HTR-8/SVneo (cell line): ENCODE results near the gene NAA80.
A peak's percentile ranks its signal among the peaks of the same experiment; 100 is the strongest.

Source experiments
- DNase-seq: peaks from one replicate; pipeline ENCODE4 v3.0.0; 2011; ENCODE audit warnings: low spot score, mixed read lengths; ENCODE audit not compliant: insufficient read length
- FAIRE-seq: peaks from 2 replicates; lab custom pipeline; 2011; peaks lifted over from hg19 to GRCh38; lab: Jason Lieb, UNC

NAA80 gene

DNA sequence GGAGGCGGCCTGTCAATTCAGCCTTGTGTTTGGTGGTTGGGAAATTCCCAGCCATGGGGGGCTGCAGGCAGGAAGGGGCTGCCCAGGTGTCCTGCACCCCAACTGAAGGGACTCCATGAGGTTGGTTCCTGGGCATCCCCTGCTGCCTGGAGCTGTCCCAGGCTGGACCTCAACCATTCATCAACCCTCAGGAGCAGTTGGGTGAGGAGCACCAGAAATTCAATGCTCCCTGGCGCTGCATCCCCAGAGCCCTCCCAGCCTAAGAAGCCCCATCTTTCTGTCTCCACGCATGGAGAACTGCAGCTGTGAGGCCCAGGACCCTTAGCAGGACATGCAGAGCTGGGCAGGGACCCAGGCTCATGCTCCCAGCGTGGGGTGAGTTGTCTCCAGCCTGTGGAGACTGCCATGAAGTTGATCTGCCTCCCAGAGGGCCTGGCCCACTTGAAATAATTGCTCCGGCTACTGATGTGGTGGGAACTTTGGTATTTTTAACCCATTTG lies 38.2 kb downstream of the NAA80 start:
- no peak for DNase-seq

DNA sequence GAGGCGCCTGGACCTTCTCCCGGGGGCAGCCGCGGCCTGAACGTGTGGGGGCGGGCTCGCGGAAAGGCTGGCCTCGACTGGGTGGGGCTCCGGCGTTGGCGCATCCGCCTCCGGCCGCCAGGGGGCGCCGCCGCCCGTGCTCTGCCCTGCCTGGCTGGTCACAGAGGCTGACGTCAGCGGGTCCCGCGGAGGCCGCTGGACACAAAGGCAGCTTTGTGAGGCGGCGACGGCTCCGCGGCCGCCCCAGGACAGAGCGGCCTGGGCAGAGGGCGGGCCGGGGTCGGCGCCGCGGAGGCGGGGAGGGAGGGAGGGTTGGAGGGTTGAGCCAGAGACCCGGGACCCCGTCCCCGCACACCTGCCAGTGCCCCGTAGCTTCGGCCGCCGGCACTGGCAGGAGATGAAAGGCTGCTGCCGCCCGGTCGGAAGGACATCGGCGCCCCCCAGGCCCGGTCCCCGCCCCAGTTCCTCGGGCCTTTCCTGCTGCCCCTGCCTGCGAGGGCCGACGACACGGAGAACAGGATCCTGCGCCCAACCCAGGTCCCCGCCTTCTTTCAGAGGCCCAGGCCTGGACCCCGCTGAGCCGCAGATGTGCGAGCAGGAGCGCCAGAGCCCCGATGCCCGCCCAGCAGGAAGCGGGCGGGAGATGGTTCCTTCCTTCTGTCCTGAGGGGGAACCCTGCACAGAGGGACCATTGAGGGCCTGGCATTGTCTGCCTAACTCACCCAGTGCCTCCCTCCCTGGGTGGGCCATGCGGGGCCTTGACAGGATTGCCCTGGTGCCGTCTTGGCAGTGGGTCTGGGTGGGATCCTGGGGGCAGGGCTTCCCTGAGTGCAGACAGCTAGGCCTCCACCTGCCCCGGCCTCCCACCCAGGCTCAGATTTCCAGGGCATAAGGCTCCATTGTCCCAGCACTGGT lies 38.9 kb downstream of the NAA80 start:
- FAIRE-seq (peak; percentile 95), DNase-seq (peak; percentile 88)

More for the DNA sequence above, 38.2 kb downstream of the NAA80 start:
- FAIRE-seq: no peak

DNA sequence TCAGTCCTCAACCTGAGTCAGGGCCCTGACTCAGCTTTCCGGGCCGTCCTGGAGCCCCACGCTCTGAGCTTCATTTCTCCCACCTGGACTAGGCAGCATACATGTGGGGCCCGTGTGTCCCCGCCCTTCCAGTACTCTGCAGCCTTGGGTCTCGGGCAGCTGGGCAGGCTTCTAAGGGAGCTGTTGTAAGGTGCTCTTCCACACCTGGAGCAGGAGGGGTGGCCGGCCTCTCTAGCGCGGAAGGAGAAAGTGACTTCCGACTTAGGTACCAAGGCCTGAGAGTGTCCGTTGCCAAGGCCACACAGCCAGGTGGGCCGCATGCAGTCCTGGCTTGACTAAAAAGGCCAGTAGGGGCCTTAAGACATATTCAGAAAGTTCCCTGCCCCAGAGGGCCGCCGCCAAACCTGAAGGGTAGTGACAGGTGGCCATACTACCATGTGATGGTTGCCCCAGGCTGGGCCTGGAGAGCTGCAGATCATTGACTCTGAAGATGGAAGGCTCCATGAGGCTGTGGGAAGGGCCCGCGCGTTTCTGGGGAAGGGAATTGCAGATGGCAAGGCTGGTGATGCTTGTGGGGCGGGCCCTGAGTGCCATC lies 39.7 kb downstream of the NAA80 start:
- DNase-seq (no peak), FAIRE-seq (no peak)

DNA sequence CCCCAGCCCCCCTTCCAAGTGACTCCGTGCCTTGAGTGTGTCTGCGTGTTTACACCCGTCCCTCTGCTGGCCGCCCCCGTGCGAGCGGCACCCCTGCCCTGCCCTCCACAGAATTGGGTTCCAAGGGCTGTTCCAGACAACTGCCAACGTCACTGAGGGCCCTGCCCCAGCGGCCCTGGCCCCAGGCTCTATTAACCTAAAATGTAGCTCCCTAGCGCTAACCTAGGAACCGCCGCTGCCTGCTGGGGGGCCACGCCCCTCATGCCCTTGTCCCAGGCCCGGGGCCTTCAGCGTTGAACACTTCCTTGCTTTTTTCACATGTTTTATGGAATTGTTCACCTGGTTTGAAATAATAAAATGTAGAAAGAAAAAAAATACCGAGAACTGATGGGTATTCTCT lies 40.2 kb downstream of the NAA80 start:
- FAIRE-seq (no peak), DNase-seq (no peak)

DNA sequence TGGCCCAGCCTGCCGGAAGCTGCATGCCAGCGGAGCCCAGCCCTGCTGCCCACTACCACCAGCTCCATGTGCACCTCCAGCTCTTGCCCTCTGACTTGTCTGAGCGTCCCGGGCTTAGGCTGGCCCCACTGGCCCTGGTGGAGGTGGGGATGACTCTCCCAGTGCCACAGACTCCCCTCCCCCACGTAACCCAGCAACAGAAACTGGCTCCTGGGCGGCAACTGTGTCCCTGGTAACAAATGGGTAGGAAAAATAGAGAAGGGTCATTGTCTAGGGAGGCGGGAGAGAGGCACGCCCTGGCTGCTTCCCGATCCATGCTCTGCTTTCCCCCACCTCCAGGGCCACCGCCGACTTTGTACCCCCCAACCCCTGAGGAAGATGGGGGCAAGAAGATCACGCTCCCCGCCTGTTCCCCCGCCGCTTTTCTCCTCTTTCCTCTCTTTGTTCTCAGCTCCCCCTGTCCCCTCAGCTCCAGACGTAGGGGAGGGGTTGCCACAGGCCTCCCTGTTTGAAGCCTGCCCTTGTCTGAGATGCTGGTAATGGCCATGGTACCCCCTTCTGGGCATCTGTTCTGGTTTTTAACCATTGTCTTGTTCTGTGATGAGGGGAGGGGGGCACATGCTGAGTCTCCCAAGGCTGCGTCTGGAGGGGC lies 41.0 kb downstream of the NAA80 start:
- DNase-seq (no peak), FAIRE-seq (no peak)

DNA sequence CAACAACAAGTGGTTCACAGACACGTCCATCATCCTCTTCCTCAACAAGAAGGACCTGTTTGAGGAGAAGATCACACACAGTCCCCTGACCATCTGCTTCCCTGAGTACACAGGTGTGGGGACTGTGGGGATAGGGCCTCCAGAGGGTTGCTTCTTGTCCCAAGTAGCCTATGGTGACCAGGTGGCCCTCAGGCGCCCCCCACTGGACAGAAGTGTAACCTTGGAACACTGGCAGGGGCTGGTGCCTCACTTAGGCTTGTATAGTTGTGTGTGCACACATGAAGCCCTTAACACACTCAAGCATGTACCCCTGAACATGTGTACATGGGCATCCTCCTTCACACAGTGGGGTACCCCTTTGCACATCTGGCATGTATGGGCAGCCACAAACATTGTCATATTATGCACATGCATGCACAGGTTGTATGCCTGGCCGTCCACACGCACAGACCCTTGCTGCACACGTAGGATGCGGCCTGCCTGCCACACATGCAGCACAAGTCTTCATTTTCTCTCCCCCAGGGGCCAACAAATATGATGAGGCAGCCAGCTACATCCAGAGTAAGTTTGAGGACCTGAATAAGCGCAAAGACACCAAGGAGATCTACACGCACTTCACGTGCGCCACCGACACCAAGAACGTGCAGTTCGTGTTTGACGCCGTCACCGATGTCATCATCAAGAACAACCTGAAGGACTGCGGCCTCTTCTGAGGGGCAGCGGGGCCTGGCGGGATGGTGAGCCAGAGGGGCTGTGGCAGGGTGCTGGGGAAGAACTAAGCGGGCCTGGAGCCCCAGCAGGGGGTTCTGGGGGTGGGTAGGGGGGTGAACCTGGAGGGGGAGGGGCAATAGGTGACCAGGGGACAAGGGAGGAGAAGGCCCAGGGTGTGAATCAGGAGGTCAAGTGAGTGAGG lies 42.0 kb downstream of the NAA80 start:
- DNase-seq (no peak), FAIRE-seq (peak; percentile 74)

DNA sequence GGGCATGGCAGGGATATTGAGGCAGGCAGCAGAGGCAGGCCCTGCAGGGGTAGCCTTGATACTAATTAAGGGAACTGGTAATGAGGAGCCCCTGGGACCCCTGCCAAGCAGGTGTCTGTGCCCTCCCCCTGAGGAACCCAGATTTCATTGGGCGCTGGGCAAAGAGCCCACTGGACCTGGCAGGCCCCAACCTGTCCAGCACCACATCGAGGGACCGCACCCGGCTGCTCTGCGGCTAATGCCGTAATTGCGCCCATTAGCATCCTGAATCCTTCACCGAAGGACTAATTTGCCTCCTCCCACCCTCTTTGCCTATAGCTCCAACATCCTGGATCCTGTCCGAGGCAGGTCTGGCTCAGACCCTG lies 44.0 kb downstream of the NAA80 start:
- no peak for DNase-seq
- FAIRE-seq: no peak

DNA sequence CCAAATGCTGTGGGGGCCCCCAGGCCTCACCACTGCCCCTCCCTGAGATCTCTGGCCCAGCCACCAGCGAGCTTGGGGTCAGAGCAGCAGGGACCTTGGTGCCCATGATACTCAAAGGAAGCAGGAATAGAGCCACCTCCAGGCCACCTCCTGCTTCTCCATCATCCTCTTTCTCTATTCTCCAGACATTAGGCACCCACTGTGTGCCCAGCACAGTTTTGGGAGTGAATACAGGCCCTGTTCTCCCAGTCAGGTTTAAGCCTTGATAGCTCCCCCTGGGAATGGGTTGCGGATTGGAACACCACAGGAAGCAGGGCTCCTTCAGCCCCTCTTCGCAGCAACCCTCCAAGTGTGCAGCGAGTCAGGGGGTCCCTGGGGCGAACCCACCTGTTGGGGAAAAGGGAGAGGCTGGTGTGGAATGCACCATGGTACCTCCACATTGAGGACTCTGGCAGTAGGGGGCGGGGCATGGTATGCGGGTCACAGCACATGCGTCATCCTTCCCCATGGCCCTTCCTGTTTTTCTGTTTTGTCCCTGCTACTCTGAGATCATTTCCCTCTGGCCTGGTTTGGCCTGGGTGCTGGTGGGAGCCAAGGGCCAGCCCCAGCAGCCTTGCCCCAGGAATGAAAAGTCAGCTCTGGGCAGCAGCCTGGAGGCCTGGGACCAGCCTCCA lies 44.5 kb downstream of the NAA80 start:
- no peak for DNase-seq
- FAIRE-seq: no peak

DNA sequence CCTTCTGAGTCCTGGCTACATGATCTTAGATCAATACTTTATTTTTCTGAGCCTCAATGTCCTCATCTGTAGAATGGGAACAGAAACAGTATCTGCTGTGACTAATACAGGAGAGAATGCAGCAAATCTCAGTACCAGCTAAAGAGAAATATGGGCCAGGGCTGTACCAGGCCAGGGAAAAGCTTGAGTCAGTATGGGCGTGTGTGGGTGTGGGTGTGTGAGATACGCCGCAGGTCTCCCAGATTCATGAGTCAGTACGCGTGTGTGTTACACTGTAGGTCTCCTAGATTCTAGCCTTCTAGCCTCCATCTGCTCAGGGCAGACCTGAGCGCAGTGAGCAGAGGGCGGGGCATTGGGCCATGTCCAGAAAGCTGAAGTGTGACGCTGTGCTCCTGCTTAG lies 48.0 kb downstream of the NAA80 start:
- no peak for DNase-seq
- no peak for FAIRE-seq

DNA sequence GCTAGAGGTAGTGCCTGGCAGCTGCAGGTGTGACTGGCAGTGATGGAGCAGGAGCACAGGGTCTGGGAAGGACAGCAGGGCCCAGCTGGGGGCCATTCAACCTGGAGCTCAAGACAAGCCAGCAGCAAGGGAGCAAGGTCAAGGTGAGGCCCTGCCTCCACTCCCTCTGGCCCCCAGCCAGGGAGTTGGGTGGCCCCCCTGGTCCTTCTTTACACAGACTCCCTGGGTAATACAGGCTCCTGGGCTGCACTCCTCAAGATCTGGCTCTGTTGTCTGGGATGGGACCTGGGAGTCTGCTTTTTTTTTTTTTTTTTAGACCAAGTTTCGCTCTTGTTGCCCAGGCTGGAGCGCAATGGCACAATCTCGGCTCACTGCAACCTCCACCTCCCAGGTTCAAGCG lies 48.7 kb downstream of the NAA80 start:
- FAIRE-seq: no peak
- no peak for DNase-seq

DNA sequence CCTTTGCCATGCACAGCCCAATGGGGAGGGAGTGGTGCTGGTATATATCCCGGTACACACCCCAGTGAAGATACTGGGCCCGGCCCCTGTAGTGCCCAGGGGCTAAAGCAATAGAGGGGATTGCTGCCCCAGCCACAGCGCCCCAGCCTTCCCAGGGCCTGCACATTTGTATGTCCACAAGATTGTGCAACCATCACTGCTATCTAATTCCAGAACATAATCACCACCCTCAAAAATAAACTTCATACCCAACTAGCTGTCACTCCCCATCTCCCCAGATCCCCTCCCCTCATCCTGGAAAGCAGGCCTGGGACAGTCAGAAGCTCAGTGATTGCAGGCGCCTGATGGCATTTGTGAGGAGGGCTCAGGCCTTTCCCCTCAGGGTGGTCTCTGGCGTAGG lies 49.7 kb downstream of the NAA80 start:
- DNase-seq (no peak), FAIRE-seq (no peak)

DNA sequence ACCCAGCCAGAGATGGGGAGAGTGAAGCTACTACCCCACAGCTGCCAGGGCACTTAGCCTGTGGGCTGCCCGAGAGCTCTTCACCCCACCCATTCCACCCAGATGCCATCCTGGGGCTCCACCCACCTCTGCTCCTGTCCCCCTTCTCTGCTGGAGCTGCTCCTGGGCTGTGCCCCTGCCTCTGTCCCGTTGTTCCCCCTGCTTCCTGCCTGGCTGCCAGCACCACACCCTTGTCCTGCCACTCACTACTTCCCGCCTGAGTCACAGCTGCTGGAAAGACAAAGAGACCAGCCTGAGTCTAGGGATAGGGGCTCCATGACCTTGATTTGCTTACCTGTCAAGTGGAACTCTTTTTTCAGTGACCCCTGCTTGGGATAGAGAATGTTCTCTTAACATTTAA lies 50.8 kb downstream of the NAA80 start:
- FAIRE-seq: no peak
- no peak for DNase-seq

DNA sequence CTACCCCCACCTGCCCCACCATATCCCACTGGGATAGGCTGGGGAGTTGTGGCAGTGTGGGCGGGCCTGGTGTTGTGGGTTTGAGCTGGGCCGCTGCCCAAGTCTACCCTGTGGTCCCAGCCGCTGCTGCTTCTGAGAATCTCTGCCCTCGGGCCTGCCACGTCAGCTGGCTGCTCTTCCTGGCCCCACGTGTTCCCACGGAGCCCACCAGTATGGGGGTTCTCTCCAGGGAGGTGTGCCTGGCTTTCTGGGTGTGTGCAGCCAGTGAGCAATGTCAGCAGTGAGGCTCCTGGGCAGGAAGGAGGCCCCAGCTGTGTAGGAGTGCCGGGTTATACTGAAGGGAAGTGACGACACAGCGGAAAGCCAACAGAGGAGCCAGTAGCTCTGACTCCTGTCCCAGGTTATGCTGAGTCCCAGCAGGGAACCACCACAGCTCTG lies 52.7 kb downstream of the NAA80 start:
- peak; percentile 75 for FAIRE-seq

More for the DNA sequence above, 52.7 kb downstream of the NAA80 start:
- DNase-seq: peak; percentile 69
